Measurements from ENCODE around the gene MYH6.
"Not testable (repeated sequence)": the region's sequence is repeated elsewhere in the genome, so short reads cannot be mapped to it uniquely, and the experiment has no call there.

The MYH6 gene

GRCh38 chr14:23414906-23415820 lies 7.1 kb upstream of the MYH6 start:
- no peak for DNase-seq (ENCODE audit: low read depth in 2 of 2)

GRCh38 chr14:23414254-23414653 lies 6.2 kb upstream of the MYH6 start:
- no peak for DNase-seq (ENCODE audit: low read depth in 2 of 2)

GRCh38 chr14:23413681-23414080 lies 5.6 kb upstream of the MYH6 start:
- DNase-seq (ENCODE audit: low read depth in 2 of 2): no peak

- no peak for DNase-seq (ENCODE audit: low read depth in 2 of 2)
Observed at GRCh38 chr14:23411563-23412525, 3.8 kb upstream of the MYH6 start.

- no peak for DNase-seq (ENCODE audit: low read depth in 2 of 2)
Observed at GRCh38 chr14:23409966-23410635, 2.0 kb upstream of the MYH6 start.

GRCh38 chr14:23409475-23409874 lies 1.4 kb upstream of the MYH6 start:
- DNase-seq (ENCODE audit: low read depth in 2 of 2): no peak

GRCh38 chr14:23408307-23408630 lies 196 bp upstream of the MYH6 start:
- DNase-seq (ENCODE audit: low read depth in 2 of 2): no peak

GRCh38 chr14:23406725-23407355 lies 1.2 kb downstream of the MYH6 start:
- DNase-seq (ENCODE audit: low read depth in 2 of 2): no peak

GRCh38 chr14:23406244-23406643 lies 1.8 kb downstream of the MYH6 start:
- DNase-seq (ENCODE audit: low read depth in 2 of 2): no peak

- DNase-seq (ENCODE audit: low read depth in 2 of 2): no peak
Observed at GRCh38 chr14:23405516-23406025, 2.5 kb downstream of the MYH6 start.

- DNase-seq (ENCODE audit: low read depth in 2 of 2): no peak
Observed at GRCh38 chr14:23405096-23405495, 3.0 kb downstream of the MYH6 start.

- DNase-seq (ENCODE audit: low read depth in 2 of 2): no peak
Observed at GRCh38 chr14:23404331-23404900, 3.7 kb downstream of the MYH6 start.

GRCh38 chr14:23403908-23404307 lies 4.2 kb downstream of the MYH6 start:
- no peak for DNase-seq (ENCODE audit: low read depth in 2 of 2)

GRCh38 chr14:23403139-23403438 lies 5.0 kb downstream of the MYH6 start:
- no peak for DNase-seq (ENCODE audit: low read depth in 2 of 2)

GRCh38 chr14:23402296-23403138 lies 5.6 kb downstream of the MYH6 start:
- DNase-seq (ENCODE audit: low read depth in 2 of 2): no peak

GRCh38 chr14:23401291-23401690 lies 6.8 kb downstream of the MYH6 start:
- DNase-seq (ENCODE audit: low read depth in 2 of 2): no peak

GRCh38 chr14:23400496-23401149 lies 7.5 kb downstream of the MYH6 start:
- not testable (repeated sequence) for DNase-seq (ENCODE audit: low read depth in 2 of 2)

GRCh38 chr14:23399591-23399990 lies 8.5 kb downstream of the MYH6 start:
- DNase-seq (ENCODE audit: low read depth in 2 of 2): no peak

- DNase-seq (ENCODE audit: low read depth in 2 of 2): no peak
Observed at GRCh38 chr14:23399136-23399535, 8.9 kb downstream of the MYH6 start.

GRCh38 chr14:23398348-23398747 lies 9.7 kb downstream of the MYH6 start:
- no peak for DNase-seq (ENCODE audit: low read depth in 2 of 2)

Data from activated CD4-positive, alpha-beta T cell treated with anti-CD3 and anti-CD28 coated beads for 24 hours (primary cell).